Thoracic aorta (tissue), 2 donors: ENCODE results near the gene EARS2. TPM values are rescaled to one million over a fixed set of nuclear protein-coding genes. Genes with fewer than 3 reads are reported as not detected.
"Not testable (repeated sequence)": the region's sequence is repeated elsewhere in the genome, so short reads cannot be mapped to it uniquely, and the experiment has no call there.

ENCODE experiments used
- ATAC-seq: fragments of 150-250 bp; one replicate; pipeline ENCODE4 v1.8.0; 2017; ENCODE audit warnings: low read depth; ENCODE audit not compliant: insufficient number of reproducible peaks, low FRiP score
- DNase-seq: peaks from one replicate; pipeline ENCODE4 v3.0.0-alpha.2; 2020; ENCODE audit warnings: low spot score
- H3K27ac ChIP-seq, 2 donors: fragments of 200-600 bp; sonication (generic); 1 replicate in 1 of 2; 2 replicates in 1 of 2; pipeline ENCODE4 v1.5.1; 2016; ENCODE audit warnings: mild to moderate bottlenecking in 2 of 2, moderate library complexity in 2 of 2
- H3K27me3 ChIP-seq: fragments of 200-600 bp; sonication (generic); replicated peaks from 2 replicates; pipeline ENCODE4 v1.6.0; 2016; ENCODE audit warnings: mild to moderate bottlenecking; ENCODE audit not compliant: insufficient read depth
- H3K36me3 ChIP-seq: fragments of 200-600 bp; sonication (generic); one replicate; pipeline ENCODE4 v1.5.1; 2016
- H3K4me1 ChIP-seq, 2 donors: fragments of 200-600 bp; sonication (generic); 1 replicate in 1 of 2; 2 replicates in 1 of 2; pipeline versions ENCODE4 v1.5.1 to v1.6.0; 2016; ENCODE audit warnings: low read depth in 2 of 2, mild to moderate bottlenecking in 1 of 2; ENCODE audit not compliant: control insufficient read depth in 1 of 2
- H3K4me3 ChIP-seq: fragments of 200-600 bp; sonication (generic); 2 replicates; pipeline ENCODE4 v1.5.1; 2016; ENCODE audit warnings: mild to moderate bottlenecking
- H3K9me3 ChIP-seq: fragments of 200-600 bp; sonication (generic); 2 replicates; pipeline ENCODE4 v1.5.1; 2016
- CTCF ChIP-seq: fragments of 200-600 bp; sonication (generic); IDR thresholded peaks from one replicate; pipeline ENCODE4 v1.5.1; 2019; ENCODE audit warnings: antibody characterized with exemption
- total RNA-seq, 2 donors: library from RNA; depleted of rRNA; stranded (reverse); fragments of >200 nt; gene quantifications; one replicate each; pipeline versions ENCODE4 v1.1.0 to v1.2.3, GENCODE V29; 2016

Gene EARS2
- total RNA-seq, 2 donors from 2014 or later: 26.3 to 29.8 TPM

DNA sequence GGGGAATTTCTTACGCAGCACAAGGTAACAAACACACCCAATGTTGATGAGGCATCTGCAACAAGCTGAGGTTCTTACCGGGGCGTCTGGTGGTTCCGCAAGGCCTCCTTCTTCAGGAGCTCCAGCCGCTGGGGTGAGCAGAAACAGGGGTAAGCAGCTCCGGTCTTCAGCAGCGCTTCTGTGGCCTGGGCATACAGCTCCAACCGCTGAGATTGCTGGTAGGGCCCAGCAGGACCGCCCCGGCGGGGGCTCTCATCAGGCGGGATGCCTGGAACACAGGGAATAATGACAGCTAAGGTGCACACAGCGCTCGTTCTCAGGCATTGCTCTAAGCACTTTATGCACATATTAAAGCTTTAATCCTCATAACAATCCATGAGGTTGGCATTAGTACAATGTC is 12.7 kb downstream of the EARS2 start:
- Histone ChIP-seq H3K9me3 (no peaks in the 10 kb centered on the region), H3K36me3 (peaks cover 16% of the 10 kb centered on the region), H3K27me3 (no peaks in the 10 kb centered on the region), H3K4me1 (no peaks in the 10 kb centered on the region), H3K4me3 (no peak overlapping the region), H3K27ac (no peak overlapping the region)
- DNase-seq: no peak
- no peak for TF ChIP-seq CTCF
- ATAC-seq: no peak

DNA sequence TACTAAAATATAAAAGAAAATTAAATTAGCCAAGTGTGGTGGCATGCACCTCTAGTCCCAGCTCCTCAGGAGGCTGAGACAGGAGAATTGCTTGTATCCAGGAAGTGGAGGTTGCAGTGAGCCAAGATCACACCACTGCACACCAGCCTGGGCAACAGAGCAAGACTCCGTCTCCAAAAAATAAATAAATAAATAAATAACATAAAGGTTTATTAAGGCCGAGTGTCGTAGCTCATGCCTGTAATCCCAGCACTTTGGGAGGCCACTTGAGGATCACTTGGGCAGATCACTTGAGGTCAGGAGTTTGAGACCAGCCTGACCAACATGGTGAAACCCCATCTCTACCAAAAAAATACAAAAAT is 16.4 kb downstream of the EARS2 start:
- not testable (repeated sequence) for H3K4me1 ChIP-seq, H3K36me3 ChIP-seq, H3K4me3 ChIP-seq, H3K9me3 ChIP-seq, H3K27ac ChIP-seq, H3K27me3 ChIP-seq, DNase-seq, ATAC-seq

DNA sequence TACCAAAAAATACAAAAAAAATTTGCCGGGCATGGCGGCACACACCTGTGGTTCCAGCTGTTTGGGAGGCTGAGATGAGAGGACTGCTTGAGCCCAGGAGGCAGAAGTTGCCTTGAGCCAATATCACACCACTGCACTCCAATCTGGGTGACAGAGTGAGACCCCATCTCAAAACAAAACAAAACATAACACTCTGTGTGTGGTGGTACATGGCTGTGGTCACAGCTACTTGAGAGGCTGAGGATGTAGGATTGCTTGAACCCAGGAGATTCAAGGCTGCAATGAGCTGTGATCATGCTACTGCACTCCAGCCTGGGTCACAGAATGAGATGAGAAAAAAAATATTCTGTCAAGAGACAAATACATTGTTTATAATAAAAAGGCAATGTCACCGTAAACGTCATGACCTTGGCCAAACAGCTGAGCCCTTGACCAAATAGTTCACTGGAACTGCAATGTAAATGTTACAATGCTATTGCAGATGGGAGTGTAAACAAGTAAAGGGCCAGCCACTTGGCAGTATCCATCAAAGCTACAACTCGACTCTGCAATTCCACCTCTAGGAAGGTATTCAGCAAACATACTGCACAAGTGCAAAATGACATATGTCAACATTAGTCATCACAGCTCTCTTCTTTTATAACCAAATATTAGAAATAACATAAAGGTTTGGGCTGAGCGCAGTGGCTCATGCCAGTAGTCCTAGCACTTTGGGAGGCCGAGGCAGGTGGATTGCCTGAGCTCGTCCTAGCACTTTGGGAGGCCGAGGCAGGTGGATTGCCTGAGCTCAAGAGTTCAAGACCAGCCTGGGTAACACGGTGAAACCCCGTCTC is 16.9 kb downstream of the EARS2 start:
- ATAC-seq: no peak

DNA sequence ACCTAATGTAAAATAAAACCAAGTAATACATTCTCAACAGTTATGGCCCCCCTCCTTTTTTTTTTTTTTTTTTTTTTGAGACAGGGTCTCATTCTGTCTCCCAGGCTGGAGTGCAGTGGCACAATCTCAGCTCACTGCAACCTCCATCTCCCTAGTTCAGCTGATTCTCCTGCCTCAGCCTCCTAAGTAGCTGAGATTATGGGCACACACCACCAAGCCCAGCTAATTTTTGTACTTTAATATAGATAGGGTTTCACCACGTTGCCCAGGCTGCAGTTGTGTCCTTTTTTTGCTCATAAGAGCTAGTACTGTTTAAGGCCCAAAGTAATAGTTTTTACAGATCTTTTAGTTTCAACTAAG is 18.3 kb downstream of the EARS2 start:
- Histone ChIP-seq H3K27ac (peak overlapping the region in 1 of 2 donors; percentile 27), H3K9me3 (no peaks in the 10 kb centered on the region), H3K36me3 (peaks cover 12% of the 10 kb centered on the region), H3K4me1 (no peaks in the 10 kb centered on the region), H3K27me3 (no peaks in the 10 kb centered on the region), H3K4me3 (no peak overlapping the region)
- no peak for TF ChIP-seq CTCF
- DNase-seq (no peak), ATAC-seq (no peak)

More for the DNA sequence above, 16.9 kb downstream of the EARS2 start:
- no peak overlapping the region for H3K4me3 ChIP-seq
- no peak for TF ChIP-seq CTCF
- no peaks in the 10 kb centered on the region for H3K27me3 ChIP-seq
- H3K27ac ChIP-seq: no peak overlapping the region
- no peaks in the 10 kb centered on the region for H3K4me1 ChIP-seq
- DNase-seq: no peak
- peaks cover 8% of the 10 kb centered on the region for H3K36me3 ChIP-seq
- H3K9me3 ChIP-seq: no peaks in the 10 kb centered on the region

GRCh38 chr16:23537390-23537789 is 19.8 kb downstream of the EARS2 start:
- DNase-seq (no peak), ATAC-seq (no peak)
- Histone ChIP-seq H3K27ac (no peak overlapping the region), H3K4me1 (no peaks in the 10 kb centered on the region), H3K4me3 (no peak overlapping the region), H3K27me3 (no peaks in the 10 kb centered on the region), H3K36me3 (peaks cover 17% of the 10 kb centered on the region), H3K9me3 (no peaks in the 10 kb centered on the region)
- TF ChIP-seq CTCF: no peak

- Histone ChIP-seq H3K4me3 (no peak overlapping the region), H3K9me3 (no peaks in the 10 kb centered on the region), H3K27me3 (no peaks in the 10 kb centered on the region), H3K27ac (no peak overlapping the region), H3K4me1 (no peaks in the 10 kb centered on the region), H3K36me3 (peaks cover 17% of the 10 kb centered on the region)
- no peak for DNase-seq
- no peak for TF ChIP-seq CTCF
- ATAC-seq: no peak
These were observed 21.2 kb downstream of the EARS2 start for GRCh38 chr16:23535901-23536300.
